WTC11 (cell line): Measurements from ENCODE around the gene SMO. TPM values are rescaled to one million over a fixed set of nuclear protein-coding genes. Genes with fewer than 3 reads are reported as not detected.

ENCODE experiments used
- ATAC-seq: fragments of 200-7000 bp; cut with Tn5 transposase; 2 replicates; pipeline ENCODE4 v1.10.0; 2021; ENCODE audit warnings: mild to moderate bottlenecking, moderate library complexity
- CTCF ChIA-PET: fragments of 300-600 bp; sonication (Branson Sonifier 250); formaldehyde crosslinking; loops from one replicate; lab custom pipeline; 2021; ENCODE audit warnings: antibody characterized with exemption; lab: Charles Lee
- POLR2A ChIA-PET: fragments of 350-600 bp; sonication (Branson Sonifier 250); formaldehyde crosslinking; loops from one replicate; lab custom pipeline; 2021; ENCODE audit warnings: antibody characterized with exemption; lab: Charles Lee
- DNase-seq: peaks from one replicate; pipeline ENCODE4 v3.0.0; 2021; ENCODE audit warnings: low spot score
- H3K27ac Mint-ChIP-seq: 2 replicates; pipeline ENCODE4 v1.8.0; 2021; ENCODE audit warnings: mixed read lengths
- H3K27me3 Mint-ChIP-seq: 2 replicates; pipeline ENCODE4 v1.8.0; 2021; ENCODE audit warnings: low read depth, mild to moderate bottlenecking, moderate library complexity, mixed read lengths
- H3K36me3 Mint-ChIP-seq: 2 replicates; pipeline ENCODE4 v1.8.0; 2021; ENCODE audit warnings: mixed read lengths
- H3K4me1 Mint-ChIP-seq: 2 replicates; pipeline ENCODE4 v1.8.0; 2022; ENCODE audit warnings: mixed read lengths
- H3K4me3 Mint-ChIP-seq: 2 replicates; pipeline ENCODE4 v1.8.0; 2021; ENCODE audit warnings: mild to moderate bottlenecking, moderate library complexity, mixed read lengths
- H3K9me3 Mint-ChIP-seq: 2 replicates; pipeline ENCODE4 v1.8.0; 2021; ENCODE audit warnings: mixed read lengths
- CREB1 ChIP-seq: sonication (generic); formaldehyde crosslinking; IDR thresholded peaks from 2 replicates; pipeline ENCODE4 v1.8.0; 2023; ENCODE audit warnings: mild to moderate bottlenecking, missing genetic modification reagents
- ELF4 ChIP-seq: sonication (generic); formaldehyde crosslinking; IDR thresholded peaks from 2 replicates; pipeline ENCODE4 v1.8.1; 2022; ENCODE audit warnings: low read depth, mild to moderate bottlenecking, moderate library complexity, missing genetic modification reagents
- FOXJ3 ChIP-seq: sonication (generic); formaldehyde crosslinking; IDR thresholded peaks from 2 replicates; pipeline ENCODE4 v1.9.0; 2021; ENCODE audit warnings: missing genetic modification reagents, mild to moderate bottlenecking, borderline replicate concordance
- FOXP1 ChIP-seq: sonication (generic); formaldehyde crosslinking; IDR thresholded peaks from 2 replicates; pipeline ENCODE4 v1.8.0; 2022; ENCODE audit warnings: missing genetic modification reagents, mild to moderate bottlenecking, moderate library complexity, borderline replicate concordance
- GRHL2 ChIP-seq: fragments of 250-450 bp; sonication (Bioruptor Pico); IDR thresholded peaks from 2 replicates; pipeline ENCODE4 v1.8.0; 2022; ENCODE audit warnings: mild to moderate bottlenecking, moderate library complexity; ENCODE audit not compliant: insufficient replicate concordance, severe bottlenecking
- JUN ChIP-seq: sonication (generic); formaldehyde crosslinking; IDR thresholded peaks from 2 replicates; pipeline ENCODE4 v1.8.0; 2023; ENCODE audit warnings: mild to moderate bottlenecking, missing genetic modification reagents
- KAT7 ChIP-seq: sonication (generic); formaldehyde crosslinking; IDR thresholded peaks from 2 replicates; pipeline ENCODE4 v1.8.1; 2023; ENCODE audit warnings: missing genetic modification reagents, mild to moderate bottlenecking, borderline replicate concordance
- SOX15 ChIP-seq: fragments of 250-450 bp; sonication (Bioruptor Pico); IDR thresholded peaks from 2 replicates; pipeline ENCODE4 v1.9.0; 2021; ENCODE audit warnings: mild to moderate bottlenecking
- TEAD4 ChIP-seq: sonication (generic); formaldehyde crosslinking; IDR thresholded peaks from 2 replicates; pipeline ENCODE4 v1.8.0; 2022; ENCODE audit warnings: mild to moderate bottlenecking, missing genetic modification reagents
- ZNF232 ChIP-seq: sonication (generic); formaldehyde crosslinking; IDR thresholded peaks from 2 replicates; pipeline ENCODE4 v1.8.0; 2022; ENCODE audit warnings: mild to moderate bottlenecking, missing genetic modification reagents
- ZNF396 ChIP-seq: fragments of 250-450 bp; sonication (Bioruptor Pico); IDR thresholded peaks from 2 replicates; pipeline ENCODE4 v1.8.0; 2021; ENCODE audit warnings: mild to moderate bottlenecking, moderate library complexity, borderline replicate concordance
- ZNF416 ChIP-seq: fragments of 250-450 bp; sonication (Bioruptor Pico); IDR thresholded peaks from 2 replicates; pipeline ENCODE4 v1.9.0; 2021; ENCODE audit warnings: mild to moderate bottlenecking, inconsistent platforms
- ZNF423 ChIP-seq: fragments of 250-450 bp; sonication (Bioruptor Pico); IDR thresholded peaks from 2 replicates; pipeline ENCODE4 v2.1.2; 2022; ENCODE audit warnings: mild to moderate bottlenecking, moderate library complexity
- ZNF671 ChIP-seq: fragments of 250-450 bp; sonication (Bioruptor Pico); IDR thresholded peaks from 2 replicates; pipeline ENCODE4 v1.8.0; 2021; ENCODE audit warnings: mild to moderate bottlenecking
- total RNA-seq: library from RNA; stranded (reverse); gene quantifications from 3 replicates; pipeline ENCODE4 v1.2.3, GENCODE V29; 2021
- TF ChIP-seq, protein P1 (sequence below): fragments of 250-450 bp; sonication (Bioruptor Pico); IDR thresholded peaks from 2 replicates; pipeline ENCODE4 v1.9.0; 2021; ENCODE audit warnings: mild to moderate bottlenecking, borderline replicate concordance
- TF ChIP-seq, protein P2 (sequence below): sonication (generic); formaldehyde crosslinking; IDR thresholded peaks from 2 replicates; pipeline ENCODE4 v1.8.1; 2023; ENCODE audit warnings: mild to moderate bottlenecking, moderate library complexity, missing genetic modification reagents
- TF ChIP-seq, protein P3 (sequence below): sonication (generic); formaldehyde crosslinking; conservative IDR thresholded peaks from 2 replicates; pipeline ENCODE4 v1.8.1; 2022; ENCODE audit warnings: mild to moderate bottlenecking, missing genetic modification reagents
- TF ChIP-seq, protein P4 (sequence below): sonication (generic); formaldehyde crosslinking; IDR thresholded peaks from 2 replicates; pipeline ENCODE4 v1.8.0; 2022; ENCODE audit warnings: mild to moderate bottlenecking, missing genetic modification reagents
- TF ChIP-seq, protein P5 (sequence below): sonication (generic); formaldehyde crosslinking; IDR thresholded peaks from 2 replicates; pipeline ENCODE4 v1.8.0; 2023; ENCODE audit warnings: missing genetic modification reagents, mild to moderate bottlenecking, borderline replicate concordance

SMO gene
- total RNA-seq, 1 experiment from 2014 or later, result 56.9 TPM

DNA sequence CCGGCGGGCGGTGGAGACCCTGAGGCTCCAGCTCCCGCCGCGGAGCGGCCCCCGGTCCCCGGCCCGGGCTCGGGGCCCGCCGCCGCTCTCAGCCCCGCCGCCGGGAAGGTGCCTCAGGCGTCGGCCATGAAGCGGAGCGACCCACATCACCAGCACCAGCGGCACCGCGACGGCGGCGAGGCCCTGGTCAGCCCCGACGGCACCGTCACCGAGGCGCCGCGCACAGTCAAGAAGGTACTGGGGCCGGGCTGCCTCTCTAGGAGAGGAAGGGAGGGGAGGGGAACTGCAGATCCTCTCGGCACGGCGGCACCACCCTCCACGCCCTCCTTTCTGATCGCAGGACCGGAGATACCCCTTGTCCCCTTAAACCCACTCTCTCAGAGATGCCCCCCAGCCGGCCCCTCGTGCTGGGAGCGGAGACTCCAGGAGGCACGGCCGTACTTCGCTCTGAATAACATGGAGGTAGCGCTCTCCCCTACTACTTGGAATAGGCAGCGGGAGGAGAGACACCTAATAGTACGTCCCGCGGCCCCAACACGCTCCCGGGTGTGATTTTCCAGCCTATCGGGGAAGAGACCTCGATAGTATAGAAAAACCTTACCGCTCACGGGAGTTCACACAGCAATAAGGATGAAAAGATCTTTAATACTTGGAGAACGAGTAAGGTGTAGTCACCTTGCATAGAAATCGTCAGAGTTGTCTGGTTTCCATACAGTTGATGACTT lies 36.9 kb downstream of the SMO start:
- H3K4me1 Mint-ChIP-seq, result peaks cover 22% of the 10 kb centered on the region
- no peaks in the 10 kb centered on the region for H3K36me3 Mint-ChIP-seq
- POLR2A ChIA-PET, result interaction anchor here (0.8 to 2.2 kb wide), 6 partner anchors 34 to 208 kb away, joined by 3 to 8 read pairs (median 4); partner anchors contain the start of genes SMO and STRIP2
- H3K4me3 Mint-ChIP-seq, result peak overlapping the region; percentile 74
- no peaks in the 10 kb centered on the region for H3K9me3 Mint-ChIP-seq
- TF ChIP-seq ZNF416 (CRISPR knock-in tag) (no peak), KAT7 (CRISPR knock-in tag) (peak; percentile 45; the same call in 1 of the 2 replicates), ZNF671 (no peak), FOXP1 (CRISPR knock-in tag) (peak; percentile 52; the same call in 1 of the 2 replicates), ZNF232 (CRISPR knock-in tag) (0 out of 2 replicates have a peak, but pooled peaks have one; percentile 39), JUN (no peak)
- TF ChIP-seq, protein P1, sequence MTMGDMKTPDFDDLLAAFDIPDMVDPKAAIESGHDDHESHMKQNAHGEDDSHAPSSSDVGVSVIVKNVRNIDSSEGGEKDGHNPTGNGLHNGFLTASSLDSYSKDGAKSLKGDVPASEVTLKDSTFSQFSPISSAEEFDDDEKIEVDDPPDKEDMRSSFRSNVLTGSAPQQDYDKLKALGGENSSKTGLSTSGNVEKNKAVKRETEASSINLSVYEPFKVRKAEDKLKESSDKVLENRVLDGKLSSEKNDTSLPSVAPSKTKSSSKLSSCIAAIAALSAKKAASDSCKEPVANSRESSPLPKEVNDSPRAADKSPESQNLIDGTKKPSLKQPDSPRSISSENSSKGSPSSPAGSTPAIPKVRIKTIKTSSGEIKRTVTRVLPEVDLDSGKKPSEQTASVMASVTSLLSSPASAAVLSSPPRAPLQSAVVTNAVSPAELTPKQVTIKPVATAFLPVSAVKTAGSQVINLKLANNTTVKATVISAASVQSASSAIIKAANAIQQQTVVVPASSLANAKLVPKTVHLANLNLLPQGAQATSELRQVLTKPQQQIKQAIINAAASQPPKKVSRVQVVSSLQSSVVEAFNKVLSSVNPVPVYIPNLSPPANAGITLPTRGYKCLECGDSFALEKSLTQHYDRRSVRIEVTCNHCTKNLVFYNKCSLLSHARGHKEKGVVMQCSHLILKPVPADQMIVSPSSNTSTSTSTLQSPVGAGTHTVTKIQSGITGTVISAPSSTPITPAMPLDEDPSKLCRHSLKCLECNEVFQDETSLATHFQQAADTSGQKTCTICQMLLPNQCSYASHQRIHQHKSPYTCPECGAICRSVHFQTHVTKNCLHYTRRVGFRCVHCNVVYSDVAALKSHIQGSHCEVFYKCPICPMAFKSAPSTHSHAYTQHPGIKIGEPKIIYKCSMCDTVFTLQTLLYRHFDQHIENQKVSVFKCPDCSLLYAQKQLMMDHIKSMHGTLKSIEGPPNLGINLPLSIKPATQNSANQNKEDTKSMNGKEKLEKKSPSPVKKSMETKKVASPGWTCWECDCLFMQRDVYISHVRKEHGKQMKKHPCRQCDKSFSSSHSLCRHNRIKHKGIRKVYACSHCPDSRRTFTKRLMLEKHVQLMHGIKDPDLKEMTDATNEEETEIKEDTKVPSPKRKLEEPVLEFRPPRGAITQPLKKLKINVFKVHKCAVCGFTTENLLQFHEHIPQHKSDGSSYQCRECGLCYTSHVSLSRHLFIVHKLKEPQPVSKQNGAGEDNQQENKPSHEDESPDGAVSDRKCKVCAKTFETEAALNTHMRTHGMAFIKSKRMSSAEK (CRISPR knock-in tag), result no peak
- TF ChIP-seq, protein P2, sequence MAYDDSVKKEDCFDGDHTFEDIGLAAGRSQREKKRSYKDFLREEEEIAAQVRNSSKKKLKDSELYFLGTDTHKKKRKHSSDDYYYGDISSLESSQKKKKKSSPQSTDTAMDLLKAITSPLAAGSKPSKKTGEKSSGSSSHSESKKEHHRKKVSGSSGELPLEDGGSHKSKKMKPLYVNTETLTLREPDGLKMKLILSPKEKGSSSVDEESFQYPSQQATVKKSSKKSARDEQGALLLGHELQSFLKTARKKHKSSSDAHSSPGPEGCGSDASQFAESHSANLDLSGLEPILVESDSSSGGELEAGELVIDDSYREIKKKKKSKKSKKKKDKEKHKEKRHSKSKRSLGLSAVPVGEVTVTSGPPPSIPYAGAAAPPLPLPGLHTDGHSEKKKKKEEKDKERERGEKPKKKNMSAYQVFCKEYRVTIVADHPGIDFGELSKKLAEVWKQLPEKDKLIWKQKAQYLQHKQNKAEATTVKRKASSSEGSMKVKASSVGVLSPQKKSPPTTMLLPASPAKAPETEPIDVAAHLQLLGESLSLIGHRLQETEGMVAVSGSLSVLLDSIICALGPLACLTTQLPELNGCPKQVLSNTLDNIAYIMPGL (CRISPR knock-in tag), result peak; percentile 51; the same call in 1 of the 2 replicates
- TF ChIP-seq, all 79 proteins: peak for 4
- DNase-seq (peak; percentile 68), ATAC-seq (peak; percentile 40)
- Mint-ChIP-seq H3K27ac (peak overlapping the region; percentile 25; the same call in 1 of the 2 replicates), H3K27me3 (no peaks in the 10 kb centered on the region)
- CTCF ChIA-PET, result interaction anchor here (0.6 to 1.7 kb wide), 13 partner anchors 11 to 382 kb away, joined by 3 to 9 read pairs (median 5); partner anchors contain the start of gene STRIP2

DNA sequence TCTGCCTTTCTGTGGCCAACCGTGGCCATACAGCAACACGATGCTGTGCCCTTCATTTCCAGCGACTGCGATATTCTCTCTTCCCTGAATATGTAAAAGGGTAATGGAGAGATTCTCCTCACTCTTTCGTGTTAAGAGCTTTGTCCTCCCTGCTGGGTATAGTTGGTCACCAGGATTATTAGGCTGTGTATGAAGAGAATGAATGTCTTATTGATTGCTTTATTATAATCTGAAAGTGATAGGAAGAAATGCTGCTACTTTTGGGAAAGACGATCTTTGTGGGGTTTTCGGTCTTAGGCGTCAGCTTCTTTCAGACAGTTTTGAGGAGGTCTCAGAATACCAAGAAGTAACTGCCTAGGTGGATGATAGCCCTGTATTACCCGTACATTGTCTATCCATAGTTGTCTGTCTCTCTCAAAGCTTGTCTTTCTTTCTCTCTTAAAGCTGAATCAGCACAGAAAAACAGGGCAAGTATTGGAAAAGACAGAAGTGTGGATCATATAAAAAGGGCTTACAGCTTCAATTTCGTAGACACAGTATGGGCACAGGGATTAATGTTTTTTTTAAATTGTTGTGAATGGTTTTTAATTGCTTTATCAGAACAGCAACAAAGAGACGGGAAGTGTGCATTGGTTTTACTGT lies 37.6 kb downstream of the SMO start:
- ATAC-seq, result no peak
- TF ChIP-seq CREB1, result no peak
- no peak for TF ChIP-seq ZNF416 (CRISPR knock-in tag)
- TF ChIP-seq, protein P3, sequence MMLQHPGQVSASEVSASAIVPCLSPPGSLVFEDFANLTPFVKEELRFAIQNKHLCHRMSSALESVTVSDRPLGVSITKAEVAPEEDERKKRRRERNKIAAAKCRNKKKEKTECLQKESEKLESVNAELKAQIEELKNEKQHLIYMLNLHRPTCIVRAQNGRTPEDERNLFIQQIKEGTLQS, result no peak
- TF ChIP-seq, protein P4, sequence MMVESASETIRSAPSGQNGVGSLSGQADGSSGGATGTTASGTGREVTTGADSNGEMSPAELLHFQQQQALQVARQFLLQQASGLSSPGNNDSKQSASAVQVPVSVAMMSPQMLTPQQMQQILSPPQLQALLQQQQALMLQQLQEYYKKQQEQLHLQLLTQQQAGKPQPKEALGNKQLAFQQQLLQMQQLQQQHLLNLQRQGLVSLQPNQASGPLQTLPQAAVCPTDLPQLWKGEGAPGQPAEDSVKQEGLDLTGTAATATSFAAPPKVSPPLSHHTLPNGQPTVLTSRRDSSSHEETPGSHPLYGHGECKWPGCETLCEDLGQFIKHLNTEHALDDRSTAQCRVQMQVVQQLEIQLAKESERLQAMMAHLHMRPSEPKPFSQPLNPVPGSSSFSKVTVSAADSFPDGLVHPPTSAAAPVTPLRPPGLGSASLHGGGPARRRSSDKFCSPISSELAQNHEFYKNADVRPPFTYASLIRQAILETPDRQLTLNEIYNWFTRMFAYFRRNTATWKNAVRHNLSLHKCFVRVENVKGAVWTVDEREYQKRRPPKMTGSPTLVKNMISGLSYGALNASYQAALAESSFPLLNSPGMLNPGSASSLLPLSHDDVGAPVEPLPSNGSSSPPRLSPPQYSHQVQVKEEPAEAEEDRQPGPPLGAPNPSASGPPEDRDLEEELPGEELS, result no peak
- TF ChIP-seq GRHL2, result no peak
- TF ChIP-seq FOXJ3 (CRISPR knock-in tag), result no peak
- TF ChIP-seq, protein P5, sequence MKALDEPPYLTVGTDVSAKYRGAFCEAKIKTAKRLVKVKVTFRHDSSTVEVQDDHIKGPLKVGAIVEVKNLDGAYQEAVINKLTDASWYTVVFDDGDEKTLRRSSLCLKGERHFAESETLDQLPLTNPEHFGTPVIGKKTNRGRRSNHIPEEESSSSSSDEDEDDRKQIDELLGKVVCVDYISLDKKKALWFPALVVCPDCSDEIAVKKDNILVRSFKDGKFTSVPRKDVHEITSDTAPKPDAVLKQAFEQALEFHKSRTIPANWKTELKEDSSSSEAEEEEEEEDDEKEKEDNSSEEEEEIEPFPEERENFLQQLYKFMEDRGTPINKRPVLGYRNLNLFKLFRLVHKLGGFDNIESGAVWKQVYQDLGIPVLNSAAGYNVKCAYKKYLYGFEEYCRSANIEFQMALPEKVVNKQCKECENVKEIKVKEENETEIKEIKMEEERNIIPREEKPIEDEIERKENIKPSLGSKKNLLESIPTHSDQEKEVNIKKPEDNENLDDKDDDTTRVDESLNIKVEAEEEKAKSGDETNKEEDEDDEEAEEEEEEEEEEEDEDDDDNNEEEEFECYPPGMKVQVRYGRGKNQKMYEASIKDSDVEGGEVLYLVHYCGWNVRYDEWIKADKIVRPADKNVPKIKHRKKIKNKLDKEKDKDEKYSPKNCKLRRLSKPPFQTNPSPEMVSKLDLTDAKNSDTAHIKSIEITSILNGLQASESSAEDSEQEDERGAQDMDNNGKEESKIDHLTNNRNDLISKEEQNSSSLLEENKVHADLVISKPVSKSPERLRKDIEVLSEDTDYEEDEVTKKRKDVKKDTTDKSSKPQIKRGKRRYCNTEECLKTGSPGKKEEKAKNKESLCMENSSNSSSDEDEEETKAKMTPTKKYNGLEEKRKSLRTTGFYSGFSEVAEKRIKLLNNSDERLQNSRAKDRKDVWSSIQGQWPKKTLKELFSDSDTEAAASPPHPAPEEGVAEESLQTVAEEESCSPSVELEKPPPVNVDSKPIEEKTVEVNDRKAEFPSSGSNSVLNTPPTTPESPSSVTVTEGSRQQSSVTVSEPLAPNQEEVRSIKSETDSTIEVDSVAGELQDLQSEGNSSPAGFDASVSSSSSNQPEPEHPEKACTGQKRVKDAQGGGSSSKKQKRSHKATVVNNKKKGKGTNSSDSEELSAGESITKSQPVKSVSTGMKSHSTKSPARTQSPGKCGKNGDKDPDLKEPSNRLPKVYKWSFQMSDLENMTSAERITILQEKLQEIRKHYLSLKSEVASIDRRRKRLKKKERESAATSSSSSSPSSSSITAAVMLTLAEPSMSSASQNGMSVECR (CRISPR knock-in tag), result no peak
- no peak for TF ChIP-seq SOX15 (CRISPR knock-in tag)
- TF ChIP-seq ELF4 (CRISPR knock-in tag), result no peak
- no peak for TF ChIP-seq ZNF423 (CRISPR knock-in tag)
- no peak for TF ChIP-seq ZNF396 (CRISPR knock-in tag)
- TF ChIP-seq TEAD4 (CRISPR knock-in tag), result no peak

More for the DNA sequence above, 37.6 kb downstream of the SMO start:
- Mint-ChIP-seq H3K27ac (peak overlapping the region; percentile 25; the same call in 1 of the 2 replicates), H3K4me3 (peak overlapping the region; percentile 74), H3K27me3 (no peaks in the 10 kb centered on the region), H3K36me3 (no peaks in the 10 kb centered on the region), H3K4me1 (peaks cover 22% of the 10 kb centered on the region), H3K9me3 (no peaks in the 10 kb centered on the region)
- no peak for DNase-seq
- POLR2A ChIA-PET, result interaction anchor here (0.5 to 2.2 kb wide), 3 partner anchors 33 to 756 kb away, joined by 3 to 8 read pairs (median 5); no protein-coding TSS in a partner anchor
- CTCF ChIA-PET, result interaction anchor here (1.0 to 1.3 kb wide), 3 partner anchors 72 to 142 kb away, joined by 4 to 7 read pairs (median 4); no protein-coding TSS in a partner anchor
